Heart right ventricle (tissue), 16 donors: Measurements from ENCODE around the gene STK17A. TPM values are rescaled to one million over a fixed set of nuclear protein-coding genes. Genes with fewer than 3 reads are reported as not detected.

Experiments used
- ATAC-seq, 8 donors: fragments of 200-7000 bp; cut with Tn5 transposase; one replicate each; pipeline ENCODE4 v1.9.1; 2020; ENCODE audit warnings: mild to moderate bottlenecking in 8 of 8, moderate library complexity in 8 of 8, moderate number of reproducible peaks in 1 of 8
- DNase-seq, 2 donors: peaks; one replicate each; pipeline ENCODE4 v3.0.0-alpha.2; 2020
- H3K27ac ChIP-seq, 10 donors: fragments of 200-600 bp; sonication (generic) in 2 of 10; one replicate each; pipeline versions ENCODE4 v1.5.0 to v1.8.0; 2020 to 2022; ENCODE audit warnings: mild to moderate bottlenecking in 3 of 10
- H3K27me3 ChIP-seq, 7 donors: fragments of 200-600 bp; one replicate each; pipeline ENCODE4 v1.8.0; 2021 to 2022; ENCODE audit warnings: mild to moderate bottlenecking in 2 of 7
- H3K36me3 ChIP-seq, 9 donors: fragments of 200-600 bp; sonication (generic) in 1 of 9; one replicate each; pipeline versions ENCODE4 v1.5.0 to v1.8.0; 2020 to 2022; ENCODE audit warnings: mild to moderate bottlenecking in 2 of 9
- H3K4me1 ChIP-seq, 9 donors: fragments of 200-600 bp; sonication (generic) in 1 of 9; one replicate each; pipeline versions ENCODE4 v1.5.0 to v1.8.0; 2020 to 2022; ENCODE audit warnings: mild to moderate bottlenecking in 4 of 9
- H3K4me3 ChIP-seq, 10 donors: fragments of 200-600 bp; sonication (generic) in 2 of 10; one replicate each; pipeline versions ENCODE4 v1.5.0 to v1.8.0; 2020 to 2022; ENCODE audit warnings: mild to moderate bottlenecking in 7 of 10, moderate library complexity in 2 of 10
- H3K9me3 ChIP-seq, 11 donors: fragments of 200-600 bp in 10 of 11; sonication (generic) in 2 of 11; one replicate each; pipeline versions ENCODE4 v1.5.0 to v1.8.0; 2013 to 2022; ENCODE audit warnings: mild to moderate bottlenecking in 2 of 11, control low read depth in 1 of 11, moderate library complexity in 1 of 11
- WGBS, 2 donors: extraction: QIAGEN DNeasy Blood & Tissue Kit; methylation state at CpG; one replicate each; pipeline ENCODE4 v1.1.7; 2013; ENCODE audit warnings: inconsistent platforms in 1 of 2; 5-methylcytosine and 5-hydroxymethylcytosine counted together
- intact Hi-C, 10 donors: fragments of 100-400 bp; cut with DNase I; formaldehyde crosslinking; loops; one replicate each; pipeline versions ENCODE4 v1.11.1 to v1.14.2; 2022
- polyA plus RNA-seq, 2 donors: library from polyadenylated mRNA; stranded (reverse); fragments of 200-250 nt; gene quantifications; one replicate each; pipeline ENCODE4 v1.2.3, GENCODE V29; 2013
- total RNA-seq, 10 donors: library from RNA; stranded (reverse); fragmentation: NEBNext Ultra II Directional in 3 of 10; extraction: Animal tissue kit (Norgen Biotek cat#: 25700) in 3 of 10; gene quantifications; one replicate each; pipeline versions ENCODE4 v1.2.1 to v1.2.4, GENCODE V29; 2021 to 2023
- TF ChIP-seq, protein P1 (sequence below), 9 donors: fragments of 200-600 bp; sonication (generic) in 2 of 9; IDR thresholded peaks; one replicate each; pipeline versions ENCODE4 v1.5.0 to v1.8.0; 2021 to 2022; ENCODE audit warnings: antibody characterized with exemption in 9 of 9, mild to moderate bottlenecking in 5 of 9, moderate library complexity in 1 of 9
- donor health status: Arrhythmogenic right ventricular cardiomyopathy.
- donor health status: ischemic (EF 13 %, LVEDD 7.1; RV severe dilation, severe dysfunction).
- donor health status: healthy with polysubstance abuse.
- donor health status: DM: no; HTN: yes; CAD: no.
- donor health status: DM: no; HTN: no; CAD: no.
- donor health status: ischemic (EF 25% LVEDD 6.9; RV normal size, moderate dysfunction).
- donor health status: ischemic (EF 25% LVEDD 5.7; RV mildly dilated, moderate dysfunction).
- donor health status: healthy.
- donor health status: DM: yes; HTN: yes; CAD: no.
- donor health status: Ischemic cardiomyopathy.
- donor health status: ischemic (EF 35%, LVEDD 5.7; RV mildly dilated, moderate dysfunction).
- donor health status: nonischemic (EF 11% LVEDD 7.7; RV severe dilation, severe dysfunction).
- donor health status: DM: yes; HTN: yes; CAD: no.
- donor health status: PGD.
- donor health status: ischemic (EF 29% LVEDD 5.4; RV normal size, mild dysfunction).
- donor health status: nonischemic (EF 23%, LVEDD 6.1; RV moderate dilation, normal function).

The STK17A gene
- total and polyA plus RNA-seq, 12 donors: 7.8 to 37.4 (median 21.9) TPM

DNA sequence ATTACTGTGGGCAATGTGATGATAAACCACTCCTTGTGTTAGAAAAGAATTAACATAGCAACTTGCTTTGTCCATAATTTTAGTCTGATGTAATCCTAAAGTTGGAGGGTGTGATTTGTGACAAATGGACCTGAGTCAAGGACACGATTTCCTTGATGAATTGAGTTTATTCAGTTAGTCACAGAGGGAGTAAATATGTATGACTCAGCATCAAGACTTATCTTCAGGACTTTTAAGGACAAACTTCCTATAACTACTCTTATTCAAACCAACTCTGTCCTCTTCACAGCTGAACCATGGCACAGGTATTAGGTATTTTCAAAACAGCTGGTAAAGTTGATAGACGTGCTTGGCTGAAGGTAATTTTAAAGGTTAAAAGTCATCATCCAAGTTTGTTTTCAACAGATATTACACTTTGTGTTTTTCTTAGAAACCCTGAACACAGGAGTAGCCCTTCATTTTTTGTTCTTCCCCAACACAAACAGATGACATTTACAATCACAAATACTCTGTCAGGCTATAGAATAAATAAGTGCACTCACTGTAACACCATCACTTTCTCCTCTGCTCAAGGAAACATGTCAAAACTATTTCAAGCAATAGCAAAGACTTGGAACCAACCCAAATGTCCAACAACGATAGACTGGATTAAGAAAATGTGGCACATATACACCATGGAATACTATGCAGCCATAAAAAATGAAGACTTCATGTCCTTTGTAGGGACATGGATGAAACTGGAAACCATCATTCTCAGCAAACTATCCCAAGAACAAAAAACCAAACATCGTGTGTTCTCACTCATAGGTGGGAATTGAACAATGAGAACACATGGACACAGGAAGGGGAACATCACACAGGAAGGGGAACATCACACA lies 91.9 kb downstream of the STK17A start:
- WGBS, 2 donors: 51 to 56% methylated on average over 4 of the region's 4 CpGs
- Histone ChIP-seq H3K4me3 (no peak overlapping the region), H3K9me3 (peaks cover 0 to 21% (median 0%) of the 10 kb centered on the region in 11 donors), H3K27ac (peak overlapping the region in 1 of 10 donors; percentile 35), H3K27me3 (no peaks in the 10 kb centered on the region), H3K36me3 (no peaks in the 10 kb centered on the region), H3K4me1 (peaks cover 0 to 45% (median 23%) of the 10 kb centered on the region in 9 donors)
- DNase-seq (no peak), ATAC-seq (peak in 5 of 8 donors; percentile 28 to 79 (median 41))
- TF ChIP-seq, protein P1, sequence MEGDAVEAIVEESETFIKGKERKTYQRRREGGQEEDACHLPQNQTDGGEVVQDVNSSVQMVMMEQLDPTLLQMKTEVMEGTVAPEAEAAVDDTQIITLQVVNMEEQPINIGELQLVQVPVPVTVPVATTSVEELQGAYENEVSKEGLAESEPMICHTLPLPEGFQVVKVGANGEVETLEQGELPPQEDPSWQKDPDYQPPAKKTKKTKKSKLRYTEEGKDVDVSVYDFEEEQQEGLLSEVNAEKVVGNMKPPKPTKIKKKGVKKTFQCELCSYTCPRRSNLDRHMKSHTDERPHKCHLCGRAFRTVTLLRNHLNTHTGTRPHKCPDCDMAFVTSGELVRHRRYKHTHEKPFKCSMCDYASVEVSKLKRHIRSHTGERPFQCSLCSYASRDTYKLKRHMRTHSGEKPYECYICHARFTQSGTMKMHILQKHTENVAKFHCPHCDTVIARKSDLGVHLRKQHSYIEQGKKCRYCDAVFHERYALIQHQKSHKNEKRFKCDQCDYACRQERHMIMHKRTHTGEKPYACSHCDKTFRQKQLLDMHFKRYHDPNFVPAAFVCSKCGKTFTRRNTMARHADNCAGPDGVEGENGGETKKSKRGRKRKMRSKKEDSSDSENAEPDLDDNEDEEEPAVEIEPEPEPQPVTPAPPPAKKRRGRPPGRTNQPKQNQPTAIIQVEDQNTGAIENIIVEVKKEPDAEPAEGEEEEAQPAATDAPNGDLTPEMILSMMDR (IDR thresholded peaks at IDR 0.05): no peak
- intact Hi-C loops: no loop called here

Other genes starting within 250 kb of the STK17A start
- 10 to 100 TPM; 64.5 to 83.1 (median 75.4) TPM for gene COA1, start 146.4 kb downstream of the STK17A start, total RNA-seq
- gene COA1, start 146.4 kb downstream of the STK17A start, polyA plus RNA-seq: 10 to 100 TPM; 52.1 to 83.3 TPM
- gene BLVRA, start 175.6 kb downstream of the STK17A start, total RNA-seq: 10 to 100 TPM; 39.4 to 68.9 (median 45.1) TPM
- 10 to 100 TPM; 47.8 to 54.6 TPM for gene BLVRA, start 175.6 kb downstream of the STK17A start, polyA plus RNA-seq